GM18511 (cell line): Measurements from ENCODE around the gene ITGA11.

Source experiments
- ATAC-seq: cut with Tn5 transposase; IDR thresholded peaks from one replicate; pipeline ENCODE4 v1.9.1; 2021; ENCODE audit warnings: mild to moderate bottlenecking, moderate library complexity; ENCODE audit not compliant: unreplicated experiment

The ITGA11 gene

GRCh38 chr15:68413363-68414205, 18.4 kb downstream of the ITGA11 start:
- no peak for ATAC-seq

- ATAC-seq, result no peak
Observed at GRCh38 chr15:68412218-68412617, 19.7 kb downstream of the ITGA11 start.

GRCh38 chr15:68411735-68412134, 20.2 kb downstream of the ITGA11 start:
- no peak for ATAC-seq

DNA sequence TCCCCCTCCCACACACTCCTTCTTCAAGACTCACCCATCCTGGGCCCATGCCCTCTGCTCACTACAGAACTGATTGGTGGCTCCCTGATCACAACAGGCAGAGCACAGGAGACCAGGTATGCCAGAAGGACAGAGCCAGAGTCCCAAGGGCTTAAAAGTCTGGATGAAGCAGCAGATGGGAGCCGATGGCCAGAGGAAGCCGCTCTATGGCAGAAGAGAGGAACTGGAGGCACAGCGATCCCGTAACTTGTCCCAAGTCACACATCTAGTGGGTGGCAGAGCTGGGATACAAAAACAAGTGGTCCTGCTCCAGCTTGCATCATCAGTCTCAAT, 20.7 kb downstream of the ITGA11 start:
- ATAC-seq, result no peak

DNA sequence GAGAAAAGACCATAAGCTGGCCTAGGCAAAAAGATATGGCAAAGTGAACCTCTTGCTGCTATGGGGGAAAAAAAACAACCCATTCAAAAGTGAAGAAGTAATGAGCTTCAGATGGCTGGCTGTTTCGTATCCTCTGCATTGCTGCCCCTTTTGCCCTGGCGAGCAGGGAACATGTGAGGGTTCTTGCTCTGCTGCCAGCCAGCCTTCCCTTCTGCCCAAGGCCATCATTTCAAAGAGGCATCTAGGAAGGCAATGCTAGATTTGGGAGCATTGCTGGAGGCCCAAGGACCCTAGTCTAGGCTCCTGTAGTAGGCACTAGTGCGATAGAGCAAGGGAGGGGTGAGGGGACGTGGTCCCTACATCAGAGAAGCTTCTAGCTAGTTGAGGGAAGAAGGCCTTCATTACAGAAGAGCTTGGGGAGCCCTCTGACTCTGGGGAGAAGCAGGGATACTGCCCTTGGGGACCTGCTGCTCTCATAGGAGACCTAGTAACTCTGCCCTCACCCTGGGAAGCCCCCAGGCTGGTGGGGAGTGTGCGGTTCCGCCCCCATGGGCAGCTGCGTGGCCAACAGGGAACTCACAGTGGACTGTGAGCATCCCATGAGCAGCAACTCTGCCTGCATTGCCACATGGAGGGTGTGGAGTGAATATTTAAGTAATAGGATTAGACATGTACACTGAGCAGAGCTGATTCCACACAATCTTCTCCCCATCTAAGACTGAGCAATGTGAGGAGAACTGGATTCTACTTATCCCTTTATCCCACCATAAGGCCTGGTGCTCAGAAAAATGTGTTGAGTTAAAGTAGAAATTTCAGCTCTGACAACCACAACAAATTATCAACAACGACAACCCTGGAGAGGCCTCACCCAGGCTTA, 21.3 kb downstream of the ITGA11 start:
- no peak for ATAC-seq

GRCh38 chr15:68409736-68410370, 22.1 kb downstream of the ITGA11 start:
- no peak for ATAC-seq

DNA sequence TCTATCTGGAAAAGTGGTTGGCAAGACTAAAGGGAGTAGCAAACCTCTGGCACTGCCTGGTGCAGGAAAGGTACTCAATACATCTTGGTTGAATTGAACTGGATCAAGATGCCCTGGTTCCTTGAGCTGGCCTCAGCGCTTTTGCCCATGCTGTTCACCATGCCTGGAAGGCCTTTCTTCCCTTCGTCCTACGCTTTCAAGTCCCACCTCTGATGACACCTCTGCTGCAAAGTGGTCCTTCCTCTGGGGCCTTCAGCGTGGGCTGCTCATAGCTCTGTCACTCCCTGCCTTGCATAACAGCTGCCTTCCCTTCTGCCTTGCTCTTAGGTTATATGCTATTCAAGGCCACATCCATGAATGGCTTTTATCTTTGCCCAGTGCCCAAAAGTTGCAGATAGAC, 23.0 kb downstream of the ITGA11 start:
- no peak for ATAC-seq

DNA sequence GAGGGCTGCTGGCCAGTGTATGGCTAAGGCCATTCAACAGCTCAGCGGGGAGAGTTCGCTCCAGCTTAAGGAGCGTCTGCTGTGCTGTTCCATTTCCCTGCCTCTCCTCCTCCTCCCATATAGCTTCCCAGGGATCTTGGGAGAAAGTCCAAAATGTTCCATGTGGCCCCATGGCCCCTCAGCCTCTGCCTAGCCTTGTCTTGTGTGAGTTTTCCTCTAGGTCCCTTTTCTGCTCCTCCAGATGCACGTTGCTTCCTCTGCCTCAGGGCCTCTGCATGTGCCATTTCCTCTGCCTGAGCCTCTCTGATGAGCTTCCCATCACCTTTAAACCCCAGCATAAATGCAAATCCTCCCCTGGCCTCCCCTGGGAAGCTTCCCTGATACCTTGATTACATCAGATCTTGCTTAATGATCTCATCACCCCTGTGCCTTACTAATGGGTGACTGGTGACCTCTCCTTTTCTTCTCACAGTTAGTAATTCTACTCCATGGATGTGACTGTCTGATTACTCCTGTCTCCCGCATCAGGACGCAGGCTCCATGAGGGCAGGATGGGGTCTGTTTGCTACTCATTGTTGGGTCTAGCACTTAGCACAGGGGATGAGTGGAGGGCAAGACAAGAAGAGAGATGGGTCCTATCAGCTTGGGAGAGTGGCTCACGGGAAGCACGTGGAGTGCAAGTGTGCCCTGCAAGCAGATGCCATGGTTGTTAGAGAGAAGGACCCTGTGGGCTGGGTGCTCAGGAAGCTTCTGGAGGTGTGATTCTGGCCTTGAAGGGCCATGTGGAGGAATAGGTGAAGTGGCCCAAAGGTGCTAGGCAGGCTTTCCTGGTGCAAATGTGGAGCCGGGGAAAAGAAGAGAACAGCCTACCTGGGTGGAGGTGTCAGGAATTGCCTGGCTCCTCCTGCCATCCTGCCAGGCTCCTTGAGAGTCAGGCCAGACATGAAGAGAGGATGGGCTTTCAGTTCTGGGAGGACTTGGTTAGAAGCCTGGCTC, 23.8 kb downstream of the ITGA11 start:
- no peak for ATAC-seq

- no peak for ATAC-seq
Observed at GRCh38 chr15:68407141-68407885, 24.6 kb downstream of the ITGA11 start.

DNA sequence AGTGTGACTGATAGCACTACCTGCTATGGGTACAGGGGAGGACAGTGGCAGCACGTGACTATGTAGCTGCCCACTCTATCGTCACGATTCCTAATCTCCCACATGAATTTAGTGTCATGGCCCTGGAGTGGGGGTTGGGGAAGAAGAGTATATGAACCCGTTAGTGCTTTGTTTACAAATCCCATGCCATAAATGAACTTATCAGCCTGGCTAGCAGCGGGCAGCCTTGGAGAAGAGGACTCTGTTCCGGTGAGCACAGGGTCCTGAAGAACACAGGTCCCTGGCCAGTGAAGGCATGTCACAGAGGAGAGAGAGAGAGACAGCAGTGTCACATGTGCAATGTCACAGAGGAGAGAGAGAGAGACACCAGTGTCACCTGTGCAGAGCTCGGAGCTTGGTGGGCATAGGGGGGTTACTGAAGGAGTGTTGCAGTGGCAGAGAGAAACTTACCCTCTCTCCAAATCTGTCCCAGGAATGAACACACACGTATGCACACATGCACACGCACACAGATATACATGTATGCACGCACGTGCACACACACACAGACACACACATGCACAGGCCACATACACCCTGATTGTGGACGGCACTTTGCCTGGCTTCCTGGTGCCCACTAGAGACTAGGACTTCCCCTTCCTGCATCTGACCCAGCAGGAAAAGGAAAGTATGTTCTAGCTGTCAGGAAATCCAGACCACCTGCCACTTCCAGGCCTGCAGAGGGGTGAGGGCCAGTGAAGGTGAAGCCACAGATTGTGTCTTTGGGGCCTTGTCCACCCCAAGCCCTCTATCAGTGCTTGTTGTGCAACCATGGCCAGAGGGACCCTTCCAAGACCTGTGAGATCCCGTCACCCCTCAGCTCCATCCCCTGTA, 26.3 kb downstream of the ITGA11 start:
- ATAC-seq, result no peak

DNA sequence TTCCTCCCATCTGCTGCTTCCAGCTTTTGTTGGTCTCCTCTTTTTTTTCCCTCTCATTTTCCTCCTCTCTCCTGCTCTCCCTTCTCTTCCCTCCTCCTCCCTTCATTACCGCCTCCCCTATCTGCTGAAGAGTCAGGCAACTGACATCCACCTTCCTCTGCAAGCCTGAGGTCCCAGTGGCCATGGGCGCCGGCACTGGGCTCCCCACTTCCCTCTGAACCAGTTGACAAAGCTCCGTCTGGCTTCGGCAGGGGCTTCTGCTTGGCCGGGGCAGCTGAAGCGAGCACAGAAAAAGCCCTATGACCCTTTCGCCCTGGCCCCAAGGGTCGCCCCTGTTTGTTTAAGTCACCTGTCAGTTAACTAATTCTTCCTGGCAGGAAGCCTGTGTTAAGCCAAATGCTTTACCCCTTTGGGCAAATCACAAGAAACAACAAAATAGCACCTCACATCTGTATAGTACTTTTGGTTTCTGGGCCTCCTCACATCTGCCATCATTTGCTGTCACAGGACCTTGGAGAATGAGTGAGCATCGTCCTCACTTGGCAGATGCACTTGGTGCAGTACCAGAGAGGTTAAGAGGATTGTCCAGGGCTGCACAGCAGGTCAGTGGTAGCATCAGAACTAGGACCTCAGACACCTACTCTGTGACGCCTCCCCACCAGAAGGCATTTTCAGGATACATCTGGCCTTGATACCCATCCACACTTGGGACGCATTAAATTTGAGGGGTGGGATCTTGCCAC, 27.7 kb downstream of the ITGA11 start:
- ATAC-seq, result no peak

DNA sequence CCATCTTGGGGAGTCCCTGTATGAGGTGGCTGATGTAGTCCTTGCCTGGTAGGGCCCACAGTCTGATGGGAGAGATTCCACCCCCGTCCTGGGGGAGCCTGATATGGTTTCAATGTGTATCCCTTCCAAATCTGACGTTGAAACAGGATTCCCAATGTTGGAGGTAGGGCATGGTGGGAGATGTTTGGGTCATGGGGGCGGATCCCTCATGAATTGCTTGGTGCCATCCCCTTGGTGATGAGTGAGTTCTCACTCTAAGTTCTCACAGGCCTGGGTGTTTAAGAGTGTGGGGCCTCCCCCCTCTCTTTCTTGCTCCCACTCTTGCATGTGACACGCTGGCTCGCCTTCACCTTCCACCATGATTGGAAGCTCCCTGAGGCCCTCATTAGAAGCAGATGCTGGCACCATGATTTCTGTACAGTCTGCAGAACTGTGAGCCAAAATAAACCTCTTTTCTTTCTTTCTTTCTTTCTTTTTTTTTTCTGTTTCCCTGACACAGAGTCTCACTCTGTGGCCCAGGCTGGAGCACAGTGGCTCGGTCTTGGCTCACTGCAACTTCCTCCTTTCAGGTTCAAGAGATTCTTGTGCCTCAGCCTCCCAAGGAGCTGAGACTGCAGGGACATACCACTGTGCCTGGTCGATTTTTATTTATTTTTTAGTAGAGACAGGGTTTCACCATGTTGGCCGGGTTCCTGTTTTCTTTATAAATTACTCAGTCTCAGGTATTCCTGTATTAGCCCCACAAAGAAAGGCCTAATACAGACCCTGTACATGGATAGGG, 28.6 kb downstream of the ITGA11 start:
- ATAC-seq, result no peak

DNA sequence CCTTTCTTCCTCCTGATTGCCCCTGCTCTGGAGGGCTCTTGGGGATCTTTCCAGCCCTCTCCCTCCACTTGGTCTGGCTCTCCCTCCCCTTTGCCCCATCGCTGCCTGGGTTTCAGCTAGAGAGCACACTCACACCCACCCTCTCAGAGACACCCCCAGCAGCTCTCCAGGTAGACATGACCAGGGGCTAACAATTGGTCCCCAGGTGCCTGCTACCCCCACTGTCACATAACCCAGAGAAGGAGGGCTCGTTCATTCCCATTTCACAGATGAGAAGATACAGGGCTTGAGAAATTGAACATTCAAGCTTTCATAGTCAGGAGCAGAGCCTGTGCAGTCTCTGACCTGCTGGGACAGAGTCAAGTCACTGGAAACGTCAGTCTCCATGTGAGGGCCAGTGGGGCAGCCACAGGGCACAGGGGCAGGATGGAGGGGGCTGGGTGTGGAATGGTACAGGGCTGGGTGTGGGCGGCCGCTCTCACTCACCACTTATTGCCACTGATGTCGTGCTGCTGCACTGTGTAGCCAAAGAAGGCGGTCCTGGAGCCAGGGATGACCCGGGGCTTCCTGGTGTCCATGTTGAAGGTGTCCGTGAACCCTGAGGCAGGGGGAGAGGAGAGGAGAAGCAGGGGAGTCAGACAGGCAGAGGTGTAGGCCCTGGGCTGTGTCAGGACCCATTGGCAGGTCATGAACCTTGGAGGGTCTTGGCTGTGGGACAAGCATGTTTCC, 29.4 kb downstream of the ITGA11 start:
- no peak for ATAC-seq

GRCh38 chr15:68401496-68402431, 30.2 kb downstream of the ITGA11 start:
- ATAC-seq, result no peak

- ATAC-seq, result no peak
Observed at GRCh38 chr15:68400066-68400456, 31.9 kb downstream of the ITGA11 start.
